Endothelial cell of umbilical vein (primary cell): ENCODE data around the gene LRP6. TPM values are rescaled to one million over a fixed set of nuclear protein-coding genes. Genes with fewer than 3 reads are reported as not detected.

Experiments used
- BruUV-seq: library from RNA; stranded (reverse); fragments of 400-500 nt; replicated peaks from 2 replicates; lab custom pipeline; 2021; lab: Mats Ljungman, UMichigan
- CTCF ChIA-PET: fragments of 300-600, 350-600 bp; sonication (Branson Sonifier 250); formaldehyde crosslinking; loops from one replicate; lab custom pipeline; 2021; ENCODE audit warnings: antibody characterized with exemption, inconsistent platforms; lab: Charles Lee
- POLR2A ChIA-PET: fragments of 300-600, 350-600 bp; sonication (Branson Sonifier 250); formaldehyde crosslinking; loops from one replicate; lab custom pipeline; 2021; ENCODE audit warnings: antibody characterized with exemption, inconsistent platforms; lab: Charles Lee
- DNase-seq: peaks from one replicate; pipeline ENCODE4 v3.0.0-alpha.2; 2011; ENCODE audit warnings: low read depth, low spot score
- FAIRE-seq: peaks from 2 replicates; lab custom pipeline; 2011; peaks lifted over from hg19 to GRCh38; lab: Jason Lieb, UNC
- H2AFZ ChIP-seq: 2 replicates; pipeline ENCODE4 v1.6.0; 2012; ENCODE audit warnings: low read depth, low read length, control low read depth, inconsistent platforms
- H3K27ac ChIP-seq: 2 replicates; pipeline ENCODE4 v1.5.1; 2011; ENCODE audit warnings: low read depth, mild to moderate bottlenecking, control low read depth, low read length, moderate library complexity; ENCODE audit not compliant: insufficient read depth
- H3K27me3 ChIP-seq, 2 experiments: 2 replicates each; pipeline versions ENCODE4 v1.6.0 to v1.6.1; 2011; ENCODE audit warnings: low read length in 2 of 2, mixed read lengths in 1 of 2; ENCODE audit not compliant: control insufficient read depth in 2 of 2, insufficient read depth in 2 of 2
- H3K36me3 ChIP-seq, 2 experiments: 2 replicates in 1 of 2; 3 replicates in 1 of 2; pipeline ENCODE4 v1.5.1; 2011; ENCODE audit warnings: low read length in 2 of 2, mild to moderate bottlenecking in 1 of 2, moderate library complexity in 1 of 2; ENCODE audit not compliant: control insufficient read depth in 2 of 2, insufficient read depth in 2 of 2; ENCODE audit errors: extremely low read depth in 1 of 2
- H3K4me1 ChIP-seq: 3 replicates; pipeline ENCODE4 v1.5.1; 2011; ENCODE audit warnings: mild to moderate bottlenecking, low read length; ENCODE audit not compliant: control insufficient read depth, insufficient read depth; ENCODE audit errors: extremely low read depth
- H3K4me2 ChIP-seq: 2 replicates; pipeline ENCODE4 v1.6.1; 2011; ENCODE audit warnings: low read length, control low read depth, mixed read lengths; ENCODE audit not compliant: insufficient read depth
- H3K4me3 ChIP-seq, 3 experiments: fragments of 200-600 bp in 1 of 3; sonication (generic), shearing (Covaris generic) in 1 of 3; replicated peaks in 1 of 3; 2 replicates each; pipeline ENCODE4 v1.5.1; 2011 to 2016; ENCODE audit warnings: control low read depth in 3 of 3, low read length in 3 of 3, mild to moderate bottlenecking in 2 of 3, inconsistent platforms in 1 of 3, low read depth in 1 of 3, moderate library complexity in 1 of 3; ENCODE audit not compliant: insufficient read depth in 1 of 3
- H3K79me2 ChIP-seq: 2 replicates; pipeline ENCODE4 v1.6.0; 2012; ENCODE audit warnings: low read length, inconsistent platforms; ENCODE audit not compliant: control insufficient read depth, insufficient read depth
- H3K9ac ChIP-seq: replicated peaks from 2 replicates; pipeline ENCODE3; 2011; ENCODE audit warnings: low read length, control low read depth; ENCODE audit not compliant: insufficient read depth; ENCODE audit errors: extremely low read depth
- H3K9me1 ChIP-seq: replicated peaks from 3 replicates; pipeline ENCODE4 v1.6.0; 2011; ENCODE audit warnings: mild to moderate bottlenecking, low read length; ENCODE audit not compliant: control insufficient read depth, insufficient read depth; ENCODE audit errors: extremely low read depth
- H3K9me3 ChIP-seq: replicated peaks from 2 replicates; pipeline ENCODE4 v1.5.1; 2012; ENCODE audit warnings: low read length, inconsistent platforms; ENCODE audit not compliant: control insufficient read depth, insufficient read depth
- H4K20me1 ChIP-seq: replicated peaks from 2 replicates; pipeline ENCODE3; 2011; ENCODE audit warnings: mild to moderate bottlenecking, low read length; ENCODE audit not compliant: control insufficient read depth, insufficient read depth; ENCODE audit errors: extremely low read depth
- CTCF ChIP-seq, 2 donors: IDR thresholded peaks; 1 replicate in 1 of 2; 2 replicates in 1 of 2; pipeline ENCODE4 v1.5.1; 2011; ENCODE audit warnings: low read length in 2 of 2, mild to moderate bottlenecking in 2 of 2, moderate library complexity in 2 of 2, control low read depth in 1 of 2, inconsistent platforms in 1 of 2, low read depth in 1 of 2; ENCODE audit not compliant: insufficient read depth in 1 of 2; ENCODE audit errors: extremely low read depth in 1 of 2
- EZH2 ChIP-seq: IDR thresholded peaks from 2 replicates; pipeline ENCODE4 v1.6.1; 2012; ENCODE audit warnings: borderline replicate concordance, low read depth, mild to moderate bottlenecking, moderate library complexity, low read length, inconsistent platforms; ENCODE audit not compliant: severe bottlenecking
- FOS ChIP-seq: IDR thresholded peaks from 2 replicates; pipeline ENCODE4 v1.6.1; 2011; ENCODE audit warnings: mild to moderate bottlenecking, low read length, moderate library complexity, borderline replicate concordance; ENCODE audit not compliant: insufficient read depth
- GATA2 ChIP-seq: IDR thresholded peaks from 2 replicates; pipeline ENCODE4 v1.7.0; 2011; ENCODE audit warnings: low read depth, mild to moderate bottlenecking, moderate library complexity, mixed read lengths, low read length; ENCODE audit not compliant: insufficient read length, insufficient read depth
- JUN ChIP-seq: IDR thresholded peaks from 2 replicates; pipeline ENCODE4 v1.6.1; 2011; ENCODE audit warnings: borderline replicate concordance, low read depth; ENCODE audit not compliant: insufficient read length, insufficient read depth
- MAX ChIP-seq: IDR thresholded peaks from 2 replicates; pipeline ENCODE4 v1.6.1; 2011; ENCODE audit not compliant: insufficient read depth, insufficient read length
- POLR2AphosphoS5 ChIP-seq: IDR thresholded peaks from 2 replicates; pipeline ENCODE4 v1.6.1; 2012; ENCODE audit warnings: low read depth, mild to moderate bottlenecking, control low read depth, low read length, moderate library complexity; ENCODE audit not compliant: insufficient read depth
- dilution Hi-C: fragments of 300-500 bp; cut with MboI; formaldehyde crosslinking; loops from one replicate; pipeline ENCODE4 v1.15.0; 2019; ENCODE audit warnings: low sequenced_read_pairs; ENCODE audit not compliant: extremely low pct_ligation_motif_present
- intact Hi-C: fragments of 100-400 bp; cut with micrococcal nuclease; formaldehyde crosslinking; loops from one replicate; pipeline ENCODE4 v1.10.0; 2022
- polyA plus RNA-seq, 4 experiments: library from polyadenylated mRNA; depleted of rRNA in 3 of 4; stranded (reverse) in 3 of 4; unstranded in 1 of 4; fragments of >200 nt; gene quantifications; 2 replicates each; pipeline versions ENCODE4 v1.2.1 to v1.2.3, GENCODE V29; 2011 to 2012; ENCODE audit warnings: missing spikeins in 1 of 4
- total RNA-seq: library from RNA; stranded (reverse); gene quantifications from 2 replicates; pipeline ENCODE4 v1.2.3, GENCODE V29; 2021

The LRP6 gene
- total and polyA plus RNA-seq, 2 donors (not counting 3 experiments of a cell fraction or from before 2014, with no cell fraction given), result 28.5 to 41.7 TPM

- TF ChIP-seq POLR2AphosphoS5 (no peak), JUN (no peak), MAX (no peak), FOS (no peak), GATA2 (no peak)
- H3K9me3 ChIP-seq, result no peaks in the 10 kb centered on the region
- H3K9ac ChIP-seq, result no peak overlapping the region
- no peaks in the 10 kb centered on the region for H3K79me2 ChIP-seq
- H3K36me3 ChIP-seq, result no peaks in the 10 kb centered on the region
- no peaks in the 10 kb centered on the region for H3K27me3 ChIP-seq
- CTCF ChIA-PET, result interaction anchor here (0.8 to 1.5 kb wide), 6 partner anchors 9 to 241 kb away, joined by 3 to 6 read pairs (median 3); no protein-coding TSS in a partner anchor
- BruUV-seq, result no TSS peak
- POLR2A ChIA-PET, result interaction anchor here (1.2 kb wide), 1 partner anchor 172 kb away, joined by 4 read pairs; the partner anchor contains the start of gene LRP6
- H3K9me1 ChIP-seq, result no peaks in the 10 kb centered on the region
- H4K20me1 ChIP-seq, result no peaks in the 10 kb centered on the region
- H3K4me2 ChIP-seq, result no peak overlapping the region
- DNase-seq (no peak), FAIRE-seq (no peak)
- H3K27ac ChIP-seq, result no peak overlapping the region
- H2AFZ ChIP-seq, result no peak overlapping the region
- dilution Hi-C loops, result loop anchor here (25.0 kb wide), 1 partner anchor 243 kb away; no protein-coding TSS in a partner anchor
- intact Hi-C loops, result no loop called here
- no peak overlapping the region for H3K4me3 ChIP-seq
- peaks cover 31% of the 10 kb centered on the region for H3K4me1 ChIP-seq
Measured at GRCh38 chr12:12094481-12094880, 172.4 kb downstream of the LRP6 start.

GRCh38 chr12:12091977-12092663, 174.7 kb downstream of the LRP6 start:
- dilution Hi-C loops, result loop anchor here (25.0 kb wide), 1 partner anchor 245 kb away; no protein-coding TSS in a partner anchor
- Histone ChIP-seq H3K9me1 (no peaks in the 10 kb centered on the region), H3K4me2 (no peak overlapping the region), H2AFZ (no peak overlapping the region), H3K4me1 (peaks cover 16% of the 10 kb centered on the region), H3K9me3 (no peaks in the 10 kb centered on the region), H3K27ac (no peak overlapping the region), H3K27me3 (no peaks in the 10 kb centered on the region), H3K36me3 (no peaks in the 10 kb centered on the region), H3K9ac (no peak overlapping the region), H3K4me3 (no peak overlapping the region), H4K20me1 (no peaks in the 10 kb centered on the region), H3K79me2 (no peaks in the 10 kb centered on the region)
- BruUV-seq, result no TSS peak
- intact Hi-C loops, result no loop called here
- POLR2A ChIA-PET, result interaction anchor here (0.6 kb wide), 1 partner anchor 167 kb away, joined by 4 read pairs; no protein-coding TSS in a partner anchor
- no peak for TF ChIP-seq GATA2
- no peak for TF ChIP-seq CTCF (IDR thresholded peaks at IDR 0.05; ENCODE audit: extremely low read depth in 1 of 2, insufficient read depth in 1 of 2, low read depth in 1 of 2, low read length in 2 of 2)
- TF ChIP-seq JUN, result no peak
- no peak for TF ChIP-seq POLR2AphosphoS5
- TF ChIP-seq EZH2, result no peak
- no peak for TF ChIP-seq FOS
- TF ChIP-seq MAX, result no peak
- FAIRE-seq, result no peak
- CTCF ChIA-PET, result interaction anchor here (1.3 kb wide), 1 partner anchor 10 kb away, joined by 5 read pairs; no protein-coding TSS in a partner anchor
- peak; percentile 44 for DNase-seq
